Skin of body (tissue), 2 donors: Measurements from ENCODE around the gene ZC3H4. TPM values are rescaled to one million over a fixed set of nuclear protein-coding genes. Genes with fewer than 3 reads are reported as not detected.

Experiments used
- DNase-seq: peaks from one replicate; lab custom pipeline; 2025; lab: John Stamatoyannopoulos, UW
- total RNA-seq: library from RNA; depleted of rRNA; stranded (reverse); fragments of >200 nt; gene quantifications from one replicate; pipeline ENCODE4 v1.2.3, GENCODE V29; 2014

The ZC3H4 gene
- total RNA-seq, 1 donor from 2014 or later, result 8.0 TPM

- no peak for DNase-seq
These were observed 21.0 kb upstream of the ZC3H4 start for GRCh38 chr19:47134545-47134944.

- no peak for DNase-seq
These were observed 19.5 kb upstream of the ZC3H4 start for GRCh38 chr19:47133021-47133471.

GRCh38 chr19:47132194-47132852 lies 18.7 kb upstream of the ZC3H4 start:
- DNase-seq, result no peak

DNA sequence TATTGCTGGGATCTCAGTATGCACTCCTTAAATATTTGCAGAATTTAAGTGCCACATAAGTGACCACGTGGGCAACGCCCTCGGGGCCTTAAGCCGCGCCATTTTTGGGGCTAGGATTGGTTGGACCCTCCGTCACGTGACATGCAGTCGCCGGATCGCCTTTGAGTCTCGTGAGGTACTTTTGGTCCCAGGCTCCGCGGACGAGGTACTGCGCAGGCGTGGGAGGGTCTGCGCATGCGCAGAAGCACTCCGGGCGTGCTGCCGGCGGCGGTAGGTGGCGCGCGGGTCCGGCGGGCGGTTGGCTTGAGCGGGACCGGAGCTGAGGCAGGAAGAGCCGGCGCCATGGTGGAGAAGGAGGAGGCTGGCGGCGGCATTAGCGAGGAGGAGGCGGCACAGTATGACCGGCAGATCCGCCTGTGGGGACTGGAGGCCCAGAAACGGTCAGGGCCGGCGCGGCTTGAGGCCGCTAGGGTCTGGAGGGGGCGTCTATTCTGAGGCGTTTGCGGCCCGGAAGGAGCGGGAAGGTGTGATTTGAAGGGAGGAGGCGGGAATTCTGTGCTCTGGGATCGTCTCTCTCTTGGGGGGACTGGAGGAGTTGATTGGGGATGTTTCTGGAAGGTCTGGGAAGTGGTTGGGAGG lies 17.1 kb upstream of the ZC3H4 start, which contains the start of gene SAE1:
TSS of gene SAE1 (plus strand) at position 247 of the 639 bp plus-strand sequence. CDS start at position 343, 96 bp downstream.
- DNase-seq, result peak; percentile 97

GRCh38 chr19:47130120-47130588 lies 16.6 kb upstream of the ZC3H4 start:
- no peak for DNase-seq

- no peak for DNase-seq
These were observed 16.0 kb upstream of the ZC3H4 start for GRCh38 chr19:47129579-47129978.

GRCh38 chr19:47125669-47125938 lies 12.0 kb upstream of the ZC3H4 start:
- DNase-seq, result no peak

- peak; percentile 58 for DNase-seq
These were observed 11.5 kb upstream of the ZC3H4 start for GRCh38 chr19:47124937-47125668.

DNA sequence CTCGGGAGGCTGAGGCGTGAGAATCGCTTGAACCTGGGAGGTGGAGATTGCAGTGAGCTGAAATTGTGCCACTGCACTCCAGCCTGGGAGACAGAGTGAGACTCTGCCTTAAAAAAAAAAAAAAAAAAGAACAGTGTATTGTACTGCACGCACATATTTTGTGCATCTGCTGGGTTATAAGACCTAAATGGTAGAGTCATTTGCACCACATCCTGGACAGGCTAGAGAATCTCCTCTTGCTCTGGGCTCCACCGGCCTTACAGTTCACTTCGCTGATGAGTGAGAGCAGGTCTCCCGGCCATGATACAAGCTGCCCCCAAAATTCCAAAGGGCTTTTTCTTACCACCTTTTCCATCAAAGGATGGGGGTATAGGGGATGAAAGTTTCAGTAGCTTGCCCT lies 9.8 kb upstream of the ZC3H4 start:
- no peak for DNase-seq

DNA sequence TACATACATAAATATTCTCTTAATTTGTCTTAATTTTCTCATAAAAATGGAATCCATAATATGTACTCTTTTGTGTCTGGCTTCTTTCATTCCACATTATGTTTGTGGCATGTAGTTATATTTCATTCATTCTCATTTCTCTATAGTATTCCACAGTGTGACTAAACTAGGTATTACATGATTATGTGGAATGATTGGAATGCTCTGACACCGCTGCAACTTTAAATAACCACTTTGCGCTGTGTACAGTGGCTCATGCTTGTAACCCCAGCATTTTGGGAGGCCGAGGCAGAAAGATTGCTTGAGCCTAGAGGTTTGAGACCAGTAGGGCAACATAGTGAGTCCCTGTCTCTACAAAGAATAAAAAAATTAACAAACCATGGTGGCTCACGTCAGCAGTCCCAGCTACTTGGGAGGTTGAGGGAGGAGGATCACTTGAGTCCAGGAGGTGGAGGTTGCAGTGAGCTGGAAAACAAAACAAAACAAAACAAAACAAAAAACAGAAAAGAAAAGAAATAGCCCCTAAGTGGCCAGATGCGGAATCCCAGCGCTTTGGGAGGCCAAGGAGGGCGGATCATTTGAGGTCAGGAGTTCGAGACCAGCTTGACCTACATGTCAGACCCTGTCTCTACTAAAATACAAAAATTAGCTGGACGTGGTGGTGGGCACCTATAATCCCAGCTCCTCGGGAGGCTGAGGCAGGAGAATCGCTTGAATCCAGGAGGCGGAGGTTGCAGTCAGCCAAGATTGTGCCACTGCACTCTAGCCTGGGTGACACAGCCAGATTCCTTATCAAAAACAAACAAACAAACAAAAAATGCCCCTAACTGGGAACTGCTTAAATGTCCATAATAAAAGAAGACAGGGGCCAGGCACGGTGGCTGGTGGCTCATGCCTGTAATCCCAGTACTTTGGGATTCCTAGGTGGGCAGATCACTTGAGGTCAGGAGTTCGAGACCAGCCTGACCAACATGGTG lies 9.1 kb upstream of the ZC3H4 start:
- no peak for DNase-seq

GRCh38 chr19:47120470-47121067 lies 7.0 kb upstream of the ZC3H4 start:
- DNase-seq, result no peak

GRCh38 chr19:47113850-47114651 lies 475 bp upstream of the ZC3H4 start:
- no peak for DNase-seq

- DNase-seq, result peak; percentile 86
These were observed 1.2 kb downstream of the ZC3H4 start for GRCh38 chr19:47112166-47112996.

DNA sequence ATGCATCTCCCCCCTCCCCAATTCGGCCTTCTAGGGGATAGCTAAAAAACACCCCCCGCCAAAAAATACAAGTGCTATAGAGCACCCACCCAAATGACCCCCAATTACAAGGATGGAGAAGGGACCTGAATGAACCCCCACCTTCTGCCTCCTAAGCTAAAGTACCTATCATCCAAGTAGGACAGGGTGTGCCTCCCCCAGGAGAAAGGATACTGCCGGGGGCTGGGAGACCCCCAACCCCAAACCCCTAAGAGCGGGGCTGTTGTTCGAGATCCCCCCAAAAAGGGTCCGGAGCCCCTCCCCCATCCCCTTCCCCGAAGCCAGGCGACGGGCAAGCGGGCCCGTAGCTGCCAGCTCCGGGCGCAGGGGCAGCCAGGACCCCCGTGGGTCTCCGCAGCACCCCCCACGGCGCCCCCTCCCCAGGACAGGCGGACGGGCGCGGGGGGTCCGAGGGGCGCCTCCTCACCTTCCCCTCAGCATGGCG lies 1.9 kb downstream of the ZC3H4 start:
- no peak for DNase-seq

DNA sequence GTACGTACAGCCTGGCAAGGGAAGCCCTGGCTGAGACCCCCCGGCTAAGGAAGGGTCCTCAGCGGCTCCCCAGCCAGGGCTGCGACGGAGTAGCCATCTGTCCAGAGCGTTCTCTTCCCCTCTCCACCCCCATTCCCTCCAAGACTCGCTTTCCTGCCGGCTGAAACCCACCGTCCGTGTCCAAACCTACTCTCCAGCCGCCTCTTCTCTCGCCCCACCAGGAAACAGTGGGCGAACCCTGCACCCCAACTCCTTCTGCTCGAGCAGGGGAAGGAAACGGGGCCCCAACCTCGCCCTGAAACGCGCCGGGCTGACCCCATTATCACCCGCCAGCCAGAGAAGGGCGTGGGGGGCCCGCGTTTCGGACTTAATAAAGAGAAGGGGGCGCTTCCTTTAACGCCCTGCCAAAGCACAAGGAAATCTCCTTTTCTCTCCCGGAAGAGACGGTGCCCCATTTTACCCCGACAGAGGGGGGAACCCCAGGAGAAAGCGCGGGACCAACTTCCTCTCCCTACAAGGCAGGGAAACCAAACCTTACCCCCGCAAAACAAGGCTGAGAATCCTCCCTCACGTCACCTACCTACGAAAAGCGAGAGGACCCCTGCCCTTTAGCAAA lies 2.5 kb downstream of the ZC3H4 start:
- no peak for DNase-seq

DNA sequence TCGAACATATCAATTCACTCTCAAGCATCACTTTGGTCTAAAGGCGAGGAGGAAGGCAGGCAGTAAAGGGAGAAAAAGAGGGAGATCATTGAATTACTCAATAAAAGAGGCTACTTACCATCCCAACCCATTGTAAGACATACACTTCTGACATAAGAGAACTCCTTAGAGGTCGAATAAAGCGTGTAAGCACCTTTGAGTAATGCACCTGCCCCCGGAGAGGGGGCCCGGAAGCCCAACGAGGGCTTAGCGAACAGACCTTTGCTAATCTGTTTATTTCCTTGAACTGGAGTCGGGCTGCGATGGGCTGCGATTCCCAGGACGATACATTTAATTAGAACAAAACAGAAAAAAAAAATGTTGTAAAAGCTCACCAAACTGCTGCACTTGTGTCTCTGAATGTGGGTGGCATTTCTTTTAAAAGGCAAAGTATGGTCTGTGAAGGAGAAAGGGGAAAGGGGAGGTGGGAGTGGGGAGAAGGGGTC lies 3.0 kb downstream of the ZC3H4 start:
- DNase-seq, result no peak

- peak; percentile 55 for DNase-seq
These were observed 3.8 kb downstream of the ZC3H4 start for GRCh38 chr19:47109541-47110375.

- no peak for DNase-seq
These were observed 4.4 kb downstream of the ZC3H4 start for GRCh38 chr19:47109177-47109540.
